HL-60 (cell line): Measurements from ENCODE around the gene PAPOLA.

Experiments
- DNase-seq, 2 experiments: peaks; one replicate each; pipeline ENCODE4 v3.0.0-alpha.2; 2010 to 2020; ENCODE audit warnings: low read depth in 1 of 2, low spot score in 1 of 2
- H3K27ac ChIP-seq: fragments of 250-450 bp; sonication (Bioruptor Pico); replicated peaks from 2 replicates; pipeline ENCODE4 v1.5.1; 2020; ENCODE audit warnings: mild to moderate bottlenecking, moderate library complexity
- H3K27me3 ChIP-seq: fragments of 250-450 bp; sonication (Bioruptor Pico); 2 replicates; pipeline ENCODE4 v1.5.1; 2021; ENCODE audit warnings: mild to moderate bottlenecking, moderate library complexity; ENCODE audit not compliant: insufficient read depth, poor library complexity, severe bottlenecking
- H3K4me3 ChIP-seq: replicated peaks from 2 replicates; pipeline ENCODE4 v1.5.1; 2011; ENCODE audit warnings: mild to moderate bottlenecking, control low read depth, low read length; ENCODE audit not compliant: insufficient read depth
- CTCF ChIP-seq: IDR thresholded peaks from one replicate; pipeline ENCODE4 v1.5.1; 2011; ENCODE audit warnings: low read length, control low read depth, inconsistent platforms; ENCODE audit not compliant: insufficient read depth
- GABPA ChIP-seq: IDR thresholded peaks from 2 replicates; pipeline ENCODE4 v1.6.1; 2012; ENCODE audit warnings: low read depth
- POLR2AphosphoS5 ChIP-seq: IDR thresholded peaks from 2 replicates; pipeline ENCODE4 v1.6.1; 2012; ENCODE audit warnings: low read depth
- SPI1 ChIP-seq: IDR thresholded peaks from 2 replicates; pipeline ENCODE4 v1.6.1; 2012; ENCODE audit warnings: low read depth, mild to moderate bottlenecking, borderline replicate concordance
- TF ChIP-seq, protein P1 (sequence below): IDR thresholded peaks from 2 replicates; pipeline ENCODE4 v1.6.1; 2012; ENCODE audit warnings: low read depth; ENCODE audit not compliant: insufficient replicate concordance

PAPOLA gene

DNA sequence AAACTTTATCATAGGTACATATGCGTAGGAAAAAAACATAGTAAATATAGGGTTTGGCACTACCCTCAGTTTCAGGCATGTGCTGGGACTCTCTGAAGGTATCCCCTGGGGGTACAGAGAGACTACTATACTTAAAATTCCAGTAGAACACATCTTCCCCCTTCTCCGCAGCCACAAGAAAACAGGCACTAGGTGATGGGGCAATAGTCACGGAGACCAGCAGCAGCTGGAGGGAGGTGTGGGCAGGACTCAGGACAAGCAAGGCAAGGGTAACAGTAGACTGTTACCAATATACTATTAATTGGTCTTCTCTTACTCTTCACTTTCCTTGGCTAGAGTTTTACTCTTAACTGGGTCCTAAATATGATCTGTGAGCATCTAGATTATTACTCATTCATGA, 4.6 kb upstream of the PAPOLA start:
- Histone ChIP-seq H3K27ac (no peak overlapping the region), H3K4me3 (no peak overlapping the region), H3K27me3 (no peaks in the 10 kb centered on the region)
- TF ChIP-seq POLR2AphosphoS5: no peak
- TF ChIP-seq GABPA: no peak
- no peak for TF ChIP-seq CTCF
- TF ChIP-seq, protein P1, sequence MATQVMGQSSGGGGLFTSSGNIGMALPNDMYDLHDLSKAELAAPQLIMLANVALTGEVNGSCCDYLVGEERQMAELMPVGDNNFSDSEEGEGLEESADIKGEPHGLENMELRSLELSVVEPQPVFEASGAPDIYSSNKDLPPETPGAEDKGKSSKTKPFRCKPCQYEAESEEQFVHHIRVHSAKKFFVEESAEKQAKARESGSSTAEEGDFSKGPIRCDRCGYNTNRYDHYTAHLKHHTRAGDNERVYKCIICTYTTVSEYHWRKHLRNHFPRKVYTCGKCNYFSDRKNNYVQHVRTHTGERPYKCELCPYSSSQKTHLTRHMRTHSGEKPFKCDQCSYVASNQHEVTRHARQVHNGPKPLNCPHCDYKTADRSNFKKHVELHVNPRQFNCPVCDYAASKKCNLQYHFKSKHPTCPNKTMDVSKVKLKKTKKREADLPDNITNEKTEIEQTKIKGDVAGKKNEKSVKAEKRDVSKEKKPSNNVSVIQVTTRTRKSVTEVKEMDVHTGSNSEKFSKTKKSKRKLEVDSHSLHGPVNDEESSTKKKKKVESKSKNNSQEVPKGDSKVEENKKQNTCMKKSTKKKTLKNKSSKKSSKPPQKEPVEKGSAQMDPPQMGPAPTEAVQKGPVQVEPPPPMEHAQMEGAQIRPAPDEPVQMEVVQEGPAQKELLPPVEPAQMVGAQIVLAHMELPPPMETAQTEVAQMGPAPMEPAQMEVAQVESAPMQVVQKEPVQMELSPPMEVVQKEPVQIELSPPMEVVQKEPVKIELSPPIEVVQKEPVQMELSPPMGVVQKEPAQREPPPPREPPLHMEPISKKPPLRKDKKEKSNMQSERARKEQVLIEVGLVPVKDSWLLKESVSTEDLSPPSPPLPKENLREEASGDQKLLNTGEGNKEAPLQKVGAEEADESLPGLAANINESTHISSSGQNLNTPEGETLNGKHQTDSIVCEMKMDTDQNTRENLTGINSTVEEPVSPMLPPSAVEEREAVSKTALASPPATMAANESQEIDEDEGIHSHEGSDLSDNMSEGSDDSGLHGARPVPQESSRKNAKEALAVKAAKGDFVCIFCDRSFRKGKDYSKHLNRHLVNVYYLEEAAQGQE: no peak
- no peak for TF ChIP-seq SPI1
- peak in 1 of 2 experiments; percentile 66 for DNase-seq

- Histone ChIP-seq H3K27me3 (no peaks in the 10 kb centered on the region), H3K4me3 (peak overlapping the region; percentile 94), H3K27ac (peak overlapping the region; percentile 92)
- DNase-seq: peak in 1 of 2 experiments; percentile 10
- no peak for TF ChIP-seq SPI1
- no peak for TF ChIP-seq CTCF
- TF ChIP-seq, protein P1: no peak
- TF ChIP-seq POLR2AphosphoS5: no peak
- TF ChIP-seq GABPA: no peak
Measured at GRCh38 chr14:96501217-96501739, 904 bp upstream of the PAPOLA start.

GRCh38 chr14:96502621-96503305, 581 bp downstream of the PAPOLA start:
- Histone ChIP-seq H3K4me3 (peak overlapping the region; percentile 94), H3K27ac (peak overlapping the region; percentile 92), H3K27me3 (no peaks in the 10 kb centered on the region)
- TF ChIP-seq GABPA (peak; percentile 81), SPI1 (peak; percentile 70; the same call in 1 of the 2 replicates), POLR2AphosphoS5 (no peak)
- TF ChIP-seq, protein P1: peak; percentile 5
- DNase-seq: peak; percentile 63 to 74
